SK-N-SH (cell line): Measurements from ENCODE around the gene PMVK. TPM values are rescaled to one million over a fixed set of nuclear protein-coding genes. Genes with fewer than 3 reads are reported as not detected.

Experiments used
- CTCF ChIA-PET: fragments of 300-600, 350-600 bp; formaldehyde crosslinking; extraction: SDS; loops from one replicate; lab custom pipeline; 2021; lab: Yijun Ruan, JAX
- POLR2A ChIA-PET: fragments of 350-600 bp; sonication (Branson Sonifier 250); formaldehyde crosslinking; extraction: SDS; loops from one replicate; lab custom pipeline; 2020; ENCODE audit warnings: antibody characterized with exemption, inconsistent platforms; lab: Yijun Ruan, JAX
- DNase-seq: peaks from one replicate; pipeline ENCODE4 v3.0.0; 2012
- H2AFZ ChIP-seq: fragments of 200-600 bp; sonication (generic); 2 replicates; pipeline ENCODE4 v1.8.1; 2016; ENCODE audit warnings: antibody characterized with exemption, mild to moderate bottlenecking, low read depth
- H3F3A ChIP-seq: fragments of 200-600 bp; sonication (generic); replicated peaks from 2 replicates; pipeline ENCODE3; 2016; ENCODE audit warnings: antibody characterized with exemption, mild to moderate bottlenecking; ENCODE audit not compliant: insufficient read depth
- H3K27ac ChIP-seq, 2 experiments: fragments of 200-500 bp in 1 of 2; fragments of 200-600 bp in 1 of 2; sonication (Bioruptor generic) in 1 of 2; sonication (generic), shearing (Covaris generic) in 1 of 2; 2 replicates each; pipeline versions ENCODE4 v1.5.1 to v1.6.1; 2014 to 2016; ENCODE audit warnings: low read depth in 2 of 2, inconsistent platforms in 1 of 2, low read length in 1 of 2, mild to moderate bottlenecking in 1 of 2, mixed read lengths in 1 of 2
- H3K27me3 ChIP-seq: fragments of 200-600 bp; sonication (generic), shearing (Covaris generic); 2 replicates; pipeline ENCODE4 v1.6.1; 2016; ENCODE audit warnings: mixed run types; ENCODE audit not compliant: insufficient read depth
- H3K36me3 ChIP-seq, 2 experiments: fragments of 200-500 bp in 1 of 2; fragments of 200-600 bp in 1 of 2; sonication (Bioruptor generic) in 1 of 2; sonication (generic) in 1 of 2; replicated peaks in 1 of 2; 2 replicates each; pipeline versions ENCODE3 to v1.5.1; 2014 to 2016; ENCODE audit warnings: low read length in 1 of 2, mild to moderate bottlenecking in 1 of 2; ENCODE audit not compliant: insufficient read depth in 2 of 2, control insufficient read depth in 1 of 2
- H3K4me1 ChIP-seq, 2 experiments: fragments of 200-500 bp in 1 of 2; fragments of 200-600 bp in 1 of 2; sonication (Bioruptor generic) in 1 of 2; sonication (generic), shearing (Covaris generic) in 1 of 2; 2 replicates each; pipeline versions ENCODE4 v1.5.1 to v1.6.1; 2014 to 2016; ENCODE audit warnings: low read depth in 1 of 2, low read length in 1 of 2, mixed run types in 1 of 2; ENCODE audit not compliant: insufficient read depth in 2 of 2, control insufficient read depth in 1 of 2
- H3K4me2 ChIP-seq: fragments of 200-600 bp; sonication (generic), shearing (Covaris generic); 2 replicates; pipeline ENCODE4 v1.6.1; 2017; ENCODE audit warnings: mixed run types
- H3K4me3 ChIP-seq, 2 experiments: fragments of 200-500 bp in 1 of 2; fragments of 200-600 bp in 1 of 2; sonication (Bioruptor generic) in 1 of 2; sonication (generic), shearing (Covaris generic) in 1 of 2; 2 replicates each; pipeline versions ENCODE4 v1.5.1 to v1.8.1; 2014 to 2016; ENCODE audit warnings: low read depth in 2 of 2, inconsistent platforms in 1 of 2, low read length in 1 of 2, mild to moderate bottlenecking in 1 of 2, mixed read lengths in 1 of 2, moderate library complexity in 1 of 2
- H3K79me2 ChIP-seq: fragments of 200-600 bp; sonication (generic); 2 replicates; pipeline ENCODE4 v1.8.1; 2017; ENCODE audit warnings: mild to moderate bottlenecking; ENCODE audit not compliant: insufficient read depth
- H3K9ac ChIP-seq: fragments of 200-600 bp; sonication (generic); 2 replicates; pipeline ENCODE4 v1.6.1; 2017; ENCODE audit warnings: mixed run types
- H3K9me2 ChIP-seq: fragments of 200-600 bp; sonication (generic); 2 replicates; pipeline ENCODE4 v1.6.1; 2017; ENCODE audit warnings: mixed run types
- H3K9me3 ChIP-seq: fragments of 200-600 bp; sonication (generic); 2 replicates; pipeline ENCODE4 v1.6.1; 2017; ENCODE audit warnings: mixed run types, mild to moderate bottlenecking, moderate library complexity
- H4K20me1 ChIP-seq: fragments of 200-600 bp; sonication (generic); 2 replicates; pipeline ENCODE4 v1.6.1; 2017; ENCODE audit warnings: mild to moderate bottlenecking, mixed run types; ENCODE audit not compliant: insufficient read depth
- CHD2 ChIP-seq: fragments of 150-350 bp; IDR thresholded peaks from 2 replicates; pipeline ENCODE4 v1.6.1; 2018; ENCODE audit warnings: low read length; ENCODE audit not compliant: partially characterized antibody
- CTCF ChIP-seq: fragments of 200-600 bp; sonication (generic); IDR thresholded peaks from 2 replicates; pipeline ENCODE4 v1.6.1; 2017; ENCODE audit warnings: antibody characterized with exemption, mild to moderate bottlenecking, moderate library complexity
- ELF1 ChIP-seq: IDR thresholded peaks from 2 replicates; pipeline ENCODE4 v1.4.0; 2012
- EZH2phosphoT487 ChIP-seq: fragments of 200-600 bp; sonication (generic); IDR thresholded peaks from 2 replicates; pipeline ENCODE4 v1.6.1; 2017; ENCODE audit warnings: low read depth, mixed run types, mild to moderate bottlenecking, antibody characterized with exemption, moderate library complexity, borderline replicate concordance
- FOXJ3 ChIP-seq: sonication (generic); formaldehyde crosslinking; IDR thresholded peaks from 2 replicates; pipeline ENCODE4 v1.5.1; 2020; ENCODE audit warnings: mild to moderate bottlenecking, missing genetic modification reagents
- GABPA ChIP-seq: IDR thresholded peaks from 2 replicates; pipeline ENCODE4 v1.4.0; 2012; ENCODE audit warnings: low read depth, mild to moderate bottlenecking
- JUND ChIP-seq: IDR thresholded peaks from 2 replicates; pipeline ENCODE4 v1.4.0; 2012
- NFIC ChIP-seq: IDR thresholded peaks from 2 replicates; pipeline ENCODE4 v1.4.0; 2012; ENCODE audit warnings: borderline replicate concordance
- NRF1 ChIP-seq: IDR thresholded peaks from 2 replicates; pipeline ENCODE4 v1.6.1; 2012; ENCODE audit warnings: low read depth, mild to moderate bottlenecking, low read length
- PBX3 ChIP-seq: IDR thresholded peaks from 2 replicates; pipeline ENCODE4; 2012
- RCOR1 ChIP-seq: fragments of 150-350 bp; IDR thresholded peaks from 2 replicates; pipeline ENCODE4 v1.6.1; 2017; ENCODE audit warnings: antibody characterized with exemption, low read length
- TCF12 ChIP-seq: IDR thresholded peaks from 2 replicates; pipeline ENCODE4 v1.4.0; 2012
- TEAD4 ChIP-seq: IDR thresholded peaks from 2 replicates; pipeline ENCODE4 v1.4.0; 2012; ENCODE audit warnings: mild to moderate bottlenecking, borderline replicate concordance; ENCODE audit not compliant: insufficient read depth
- YY1 ChIP-seq: IDR thresholded peaks from 2 replicates; pipeline ENCODE4 v1.4.0; 2012; ENCODE audit warnings: low read depth, mild to moderate bottlenecking
- WGBS: methylation state at CpG from one replicate; pipeline ENCODE4 v1.1.6; 2017; ENCODE audit warnings: low lambda C conversion rate; 5-methylcytosine and 5-hydroxymethylcytosine counted together
- polyA plus RNA-seq, 3 experiments: library from polyadenylated mRNA; depleted of rRNA; stranded (reverse); fragments of >200 nt; gene quantifications; 2 replicates each; pipeline ENCODE4 v1.2.3, GENCODE V29; 2012

Gene PMVK
- polyA plus RNA-seq, 1 of the 3 experiments (the other 2 are of a cell fraction) = 59.6 TPM

- H4K20me1 ChIP-seq = no peaks in the 10 kb centered on the region
- peaks cover 7% of the 10 kb centered on the region for H3F3A ChIP-seq
- no peak overlapping the region for H3K4me3 ChIP-seq
- H3K36me3 ChIP-seq = peaks cover 0 to 21% of the 10 kb centered on the region in 2 experiments
- peaks cover 4 to 19% of the 10 kb centered on the region in 2 experiments; a peak in 2 of 4 replicates for H3K4me1 ChIP-seq
- H3K4me2 ChIP-seq = no peak overlapping the region
- no peaks in the 10 kb centered on the region for H3K9me2 ChIP-seq
- H3K79me2 ChIP-seq = no peaks in the 10 kb centered on the region
- H3K9me3 ChIP-seq = no peaks in the 10 kb centered on the region
- no peak overlapping the region for H3K9ac ChIP-seq
- no peak for DNase-seq
- CTCF ChIA-PET = interaction anchor here (0.8 to 4.9 kb wide), 19 partner anchors 9 to 464 kb away, joined by 3 to 21 read pairs (median 5); partner anchors contain the start of genes KRTCAP2, PMVK and PYGO2
- TF ChIP-seq JUND = no peak
- TF ChIP-seq PBX3 = no peak
- no peak for TF ChIP-seq EZH2phosphoT487
- no peak for TF ChIP-seq TEAD4
- no peak for TF ChIP-seq RCOR1
- no peak for TF ChIP-seq CTCF
- no peak for TF ChIP-seq GABPA
- no peak for TF ChIP-seq FOXJ3 (CRISPR knock-in tag)
- TF ChIP-seq NFIC = no peak
- no peak for TF ChIP-seq YY1
- TF ChIP-seq ELF1 = no peak
- no peak for TF ChIP-seq TCF12
- TF ChIP-seq NRF1 = no peak
- no peak for TF ChIP-seq CHD2
- TF ChIP-seq, all 33 proteins: peak for 0
- WGBS = 70% methylated on average over 12 of the region's 15 CpGs
- no peak overlapping the region for H2AFZ ChIP-seq
- POLR2A ChIA-PET = interaction anchor here (2.8 kb wide), 1 partner anchor 10 kb away, joined by 10 read pairs; the partner anchor contains the start of gene PBXIP1
- no peaks in the 10 kb centered on the region for H3K27me3 ChIP-seq
- no peak overlapping the region for H3K27ac ChIP-seq
These were observed 8.8 kb upstream of the PMVK start for GRCh38 chr1:154945160-154945961.
